Upper lobe of right lung (tissue), 1 donor: Measurements from ENCODE around the gene LACTBL1. TPM values are rescaled to one million over a fixed set of nuclear protein-coding genes. Genes with fewer than 3 reads are reported as not detected.
A peak's percentile ranks its signal among the peaks of the same experiment; 100 is the strongest.

Experiments
- ATAC-seq: fragments of 200-7000 bp; cut with Tn5 transposase; one replicate; pipeline ENCODE4 v1.9.1; 2020; ENCODE audit warnings: mild to moderate bottlenecking, moderate library complexity
- DNase-seq: peaks from one replicate; pipeline ENCODE4 v3.0.0-alpha.2; 2020
- H3K27ac ChIP-seq: fragments of 200-600 bp; one replicate; pipeline ENCODE4 v1.8.0; 2022
- H3K27me3 ChIP-seq: fragments of 200-600 bp; one replicate; pipeline ENCODE4 v1.8.0; 2022; ENCODE audit warnings: mild to moderate bottlenecking
- H3K36me3 ChIP-seq: fragments of 200-600 bp; one replicate; pipeline ENCODE4 v1.8.0; 2022
- H3K4me1 ChIP-seq: fragments of 200-600 bp; one replicate; pipeline ENCODE4 v1.8.0; 2022
- H3K4me3 ChIP-seq: fragments of 200-600 bp; one replicate; pipeline ENCODE4 v1.8.0; 2022; ENCODE audit warnings: mild to moderate bottlenecking
- H3K9me3 ChIP-seq: fragments of 200-600 bp; one replicate; pipeline ENCODE4 v1.8.0; 2022
- intact Hi-C: fragments of 100-400 bp; cut with DNase I; formaldehyde crosslinking; loops from one replicate; pipeline ENCODE4 v1.11.0; 2022
- total RNA-seq: library from RNA; stranded (reverse); fragmentation: NEBNext Ultra II Directional; extraction: Animal tissue kit (Norgen Biotek cat#: 25700); gene quantifications from one replicate; pipeline ENCODE4 v1.2.1, GENCODE V29; 2021
- TF ChIP-seq, protein P1 (sequence below): fragments of 200-600 bp; IDR thresholded peaks from one replicate; pipeline ENCODE4 v1.8.0; 2022; ENCODE audit warnings: antibody characterized with exemption
- donor health status: DM: no; HTN: yes; CAD: no; lungs with severe emphysema.

Gene LACTBL1
- total RNA-seq, 1 donor from 2014 or later, result not detected

DNA sequence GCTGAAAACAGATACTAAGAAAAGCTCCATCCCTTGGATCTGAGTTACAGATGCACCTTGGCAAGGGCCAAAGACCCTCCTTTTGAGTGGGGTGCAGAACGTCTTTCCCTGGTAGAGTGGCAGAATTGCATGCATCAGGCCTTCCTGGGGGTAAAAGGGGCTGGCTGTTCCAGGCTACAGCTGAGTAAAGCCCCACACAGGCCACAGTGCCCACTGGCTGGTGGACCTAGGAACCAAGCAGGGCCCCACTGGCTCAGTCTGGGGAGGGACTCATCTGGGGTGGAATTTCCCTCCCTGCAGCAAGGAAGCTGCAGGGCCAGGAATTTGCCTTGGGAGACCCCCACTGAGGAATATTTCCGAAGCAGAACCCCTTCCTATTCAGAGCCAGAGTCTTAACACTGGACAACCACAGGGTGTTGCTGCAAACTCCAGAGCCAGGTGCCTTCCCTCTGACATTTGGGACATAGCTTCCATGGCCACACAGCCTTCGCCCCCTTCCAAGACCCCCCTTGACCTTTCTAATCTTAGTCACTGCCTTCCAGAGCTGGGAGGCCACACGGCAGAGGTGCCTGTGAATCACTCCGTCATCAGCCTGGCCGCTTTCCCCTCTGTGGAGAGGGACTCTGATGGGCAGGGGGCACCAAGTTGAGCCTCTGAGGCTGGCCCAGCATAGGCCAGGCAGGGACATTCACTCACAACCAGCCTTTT is 52.5 kb downstream of the LACTBL1 start:
- H3K4me1 ChIP-seq, result no peaks in the 10 kb centered on the region
- ATAC-seq (no peak), DNase-seq (no peak)
- peaks cover 5% of the 10 kb centered on the region for H3K27me3 ChIP-seq
- H3K4me3 ChIP-seq, result no peak overlapping the region
- H3K9me3 ChIP-seq, result no peaks in the 10 kb centered on the region
- no peak overlapping the region for H3K27ac ChIP-seq
- TF ChIP-seq, protein P1, sequence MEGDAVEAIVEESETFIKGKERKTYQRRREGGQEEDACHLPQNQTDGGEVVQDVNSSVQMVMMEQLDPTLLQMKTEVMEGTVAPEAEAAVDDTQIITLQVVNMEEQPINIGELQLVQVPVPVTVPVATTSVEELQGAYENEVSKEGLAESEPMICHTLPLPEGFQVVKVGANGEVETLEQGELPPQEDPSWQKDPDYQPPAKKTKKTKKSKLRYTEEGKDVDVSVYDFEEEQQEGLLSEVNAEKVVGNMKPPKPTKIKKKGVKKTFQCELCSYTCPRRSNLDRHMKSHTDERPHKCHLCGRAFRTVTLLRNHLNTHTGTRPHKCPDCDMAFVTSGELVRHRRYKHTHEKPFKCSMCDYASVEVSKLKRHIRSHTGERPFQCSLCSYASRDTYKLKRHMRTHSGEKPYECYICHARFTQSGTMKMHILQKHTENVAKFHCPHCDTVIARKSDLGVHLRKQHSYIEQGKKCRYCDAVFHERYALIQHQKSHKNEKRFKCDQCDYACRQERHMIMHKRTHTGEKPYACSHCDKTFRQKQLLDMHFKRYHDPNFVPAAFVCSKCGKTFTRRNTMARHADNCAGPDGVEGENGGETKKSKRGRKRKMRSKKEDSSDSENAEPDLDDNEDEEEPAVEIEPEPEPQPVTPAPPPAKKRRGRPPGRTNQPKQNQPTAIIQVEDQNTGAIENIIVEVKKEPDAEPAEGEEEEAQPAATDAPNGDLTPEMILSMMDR, result no peak
- intact Hi-C loops, result no loop called here
- H3K36me3 ChIP-seq, result no peaks in the 10 kb centered on the region

DNA sequence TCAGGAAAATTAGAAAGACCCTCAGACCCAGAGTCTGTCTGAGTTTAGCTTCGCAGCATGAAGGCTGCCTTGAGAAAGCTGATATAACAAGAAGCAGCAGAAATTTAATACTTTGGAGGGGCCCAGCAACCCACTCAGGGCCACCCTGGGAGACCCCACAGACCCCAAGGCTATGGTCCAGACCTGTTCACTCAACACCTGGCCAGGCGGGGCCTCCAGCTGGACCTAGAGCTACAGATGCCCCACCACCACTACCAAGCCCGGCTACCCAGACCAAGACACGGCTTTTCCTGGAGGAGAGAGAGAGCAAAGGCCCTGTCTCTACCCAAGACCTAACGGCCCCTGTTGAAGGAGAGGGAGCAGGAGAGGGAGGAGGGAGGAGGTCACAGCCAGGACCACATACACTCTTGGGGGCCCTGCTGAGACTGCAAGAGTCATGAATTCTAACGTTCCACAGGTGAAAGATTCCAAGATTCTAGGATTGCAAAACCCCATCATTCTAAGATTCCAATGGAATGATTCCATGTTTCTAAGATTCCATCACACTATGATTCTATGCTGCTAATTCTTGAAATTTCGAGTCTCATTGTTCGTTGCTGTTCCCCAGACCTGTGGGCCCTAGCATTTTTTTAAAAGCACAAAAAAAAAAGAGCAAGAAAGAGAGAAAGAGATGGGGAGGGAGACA is 53.2 kb downstream of the LACTBL1 start:
- Histone ChIP-seq H3K4me3 (no peak overlapping the region), H3K36me3 (no peaks in the 10 kb centered on the region), H3K4me1 (no peaks in the 10 kb centered on the region), H3K27ac (no peak overlapping the region), H3K9me3 (no peaks in the 10 kb centered on the region), H3K27me3 (peaks cover 5% of the 10 kb centered on the region)
- intact Hi-C loops, result no loop called here
- DNase-seq (no peak), ATAC-seq (no peak)
- TF ChIP-seq, protein P1, result no peak

DNA sequence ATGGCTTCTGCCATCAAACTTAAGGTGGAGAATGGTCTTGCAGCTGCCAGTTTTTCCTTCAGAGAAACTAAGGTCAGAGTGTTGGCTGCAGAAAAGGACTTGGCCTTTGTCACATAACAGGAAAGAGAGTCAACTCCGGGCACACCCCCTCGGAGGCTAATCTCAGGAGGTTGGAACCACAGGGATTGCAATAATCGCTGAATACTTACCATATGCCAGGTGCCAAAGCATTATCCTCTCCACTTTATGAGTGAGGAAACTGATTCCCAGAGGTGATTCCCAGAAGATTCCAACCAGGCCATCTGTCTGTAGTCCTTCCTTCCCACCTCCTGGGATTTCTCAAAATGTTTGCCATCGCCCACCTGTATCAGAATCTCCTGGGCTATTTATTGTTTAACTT is 54.0 kb downstream of the LACTBL1 start:
- no peak overlapping the region for H3K4me3 ChIP-seq
- ATAC-seq (no peak), DNase-seq (no peak)
- H3K9me3 ChIP-seq, result no peaks in the 10 kb centered on the region
- H3K27me3 ChIP-seq, result peaks cover 5% of the 10 kb centered on the region
- no peaks in the 10 kb centered on the region for H3K4me1 ChIP-seq
- no peaks in the 10 kb centered on the region for H3K36me3 ChIP-seq
- H3K27ac ChIP-seq, result no peak overlapping the region
- TF ChIP-seq, protein P1, result no peak
- intact Hi-C loops, result no loop called here

DNA sequence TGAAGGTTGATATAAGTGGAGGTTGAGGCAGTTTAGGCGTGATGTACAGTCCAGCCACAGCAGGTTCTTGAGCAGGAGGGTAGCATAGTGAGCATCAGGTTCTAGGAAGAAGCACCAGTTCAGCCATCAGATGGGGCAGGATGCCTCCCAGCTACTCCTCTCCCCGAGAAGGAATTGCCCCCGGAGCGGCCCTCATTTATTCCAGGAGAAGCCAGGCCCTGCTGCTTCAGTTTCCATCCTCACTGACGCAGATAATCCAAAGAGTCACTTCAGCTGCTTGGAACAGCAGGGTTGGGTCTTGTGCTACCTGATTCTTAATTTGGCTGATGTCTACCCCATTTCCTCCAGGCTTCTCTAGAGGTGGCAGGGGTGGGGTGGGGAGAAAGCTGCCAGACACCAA is 54.7 kb downstream of the LACTBL1 start:
- Histone ChIP-seq H3K27me3 (peaks cover 5% of the 10 kb centered on the region), H3K4me1 (no peaks in the 10 kb centered on the region), H3K4me3 (no peak overlapping the region), H3K36me3 (no peaks in the 10 kb centered on the region), H3K27ac (no peak overlapping the region), H3K9me3 (no peaks in the 10 kb centered on the region)
- no peak for ATAC-seq
- TF ChIP-seq, protein P1, result no peak
- intact Hi-C loops, result no loop called here
- no peak for DNase-seq

DNA sequence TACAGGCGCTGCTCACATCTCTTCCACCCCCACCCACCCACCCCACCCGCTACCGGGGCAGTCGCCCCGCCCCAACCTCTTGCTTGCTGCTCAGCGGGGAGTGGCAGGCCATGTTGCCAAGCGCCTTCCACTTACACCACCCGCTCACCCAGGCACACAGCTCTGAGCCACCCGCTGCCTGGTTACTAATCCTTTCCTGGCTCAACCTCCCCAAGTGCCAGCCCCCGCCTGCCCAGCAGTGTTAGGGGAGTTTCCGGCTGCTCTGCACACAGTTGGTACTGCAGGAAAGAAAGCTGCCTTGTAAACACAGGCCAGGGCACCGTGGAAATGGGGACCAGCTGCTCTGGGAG is 56.2 kb downstream of the LACTBL1 start:
- ATAC-seq, result peak; percentile 33

More for the DNA sequence above, 56.2 kb downstream of the LACTBL1 start:
- Histone ChIP-seq H3K27ac (no peak overlapping the region), H3K4me1 (no peaks in the 10 kb centered on the region), H3K4me3 (no peak overlapping the region), H3K27me3 (peaks cover 5% of the 10 kb centered on the region), H3K36me3 (no peaks in the 10 kb centered on the region), H3K9me3 (no peaks in the 10 kb centered on the region)
- no peak for DNase-seq
- TF ChIP-seq, protein P1, result no peak
- intact Hi-C loops, result no loop called here
